CD14-positive monocyte (primary cell): ENCODE results near the gene PUSL1. TPM values are rescaled to one million over a fixed set of nuclear protein-coding genes. Genes with fewer than 3 reads are reported as not detected.
"Not testable (repeated sequence)": the region's sequence is repeated elsewhere in the genome, so short reads cannot be mapped to it uniquely, and the experiment has no call there.

ENCODE experiments used
- DNase-seq, 3 donors: peaks; one replicate each; pipeline ENCODE4 v3.0.0-alpha.2; 2011 to 2022
- H2AFZ ChIP-seq: 2 replicates; pipeline ENCODE4 v1.6.0; 2012; ENCODE audit warnings: mild to moderate bottlenecking, low read depth, low read length, inconsistent platforms; ENCODE audit not compliant: insufficient read depth, poor library complexity, severe bottlenecking
- H3K27ac ChIP-seq, 2 donors: 1 replicate in 1 of 2; 2 replicates in 1 of 2; pipeline ENCODE4 v1.5.1; 2012 to 2013; ENCODE audit warnings: low read length in 2 of 2, control low read depth in 1 of 2, inconsistent platforms in 1 of 2, low read depth in 1 of 2, mild to moderate bottlenecking in 1 of 2
- H3K27me3 ChIP-seq, 2 donors: one replicate each; pipeline versions ENCODE4 v1.6.0 to v1.6.1; 2011 to 2013; ENCODE audit warnings: low read length in 2 of 2; ENCODE audit not compliant: control insufficient read depth in 2 of 2, insufficient read depth in 2 of 2
- H3K36me3 ChIP-seq, 2 donors: replicated peaks in 1 of 2; 1 replicate in 1 of 2; 2 replicates in 1 of 2; pipeline versions ENCODE4 v1.5.1 to v1.6.1; 2012 to 2013; ENCODE audit warnings: low read length in 2 of 2, control low read depth in 1 of 2, inconsistent platforms in 1 of 2, mild to moderate bottlenecking in 1 of 2; ENCODE audit not compliant: insufficient read depth in 2 of 2, control insufficient read depth in 1 of 2
- H3K4me1 ChIP-seq, 2 donors: 1 replicate in 1 of 2; 2 replicates in 1 of 2; pipeline versions ENCODE4 v1.5.1 to v1.6.1; 2012 to 2013; ENCODE audit warnings: low read length in 2 of 2, control low read depth in 1 of 2, inconsistent platforms in 1 of 2, mild to moderate bottlenecking in 1 of 2, moderate library complexity in 1 of 2; ENCODE audit not compliant: insufficient read depth in 2 of 2, control insufficient read depth in 1 of 2
- H3K4me2 ChIP-seq: replicated peaks from 2 replicates; pipeline ENCODE3; 2012; ENCODE audit warnings: low read length, moderate library complexity, mild to moderate bottlenecking; ENCODE audit not compliant: poor library complexity, severe bottlenecking; ENCODE audit errors: extremely low read depth
- H3K4me3 ChIP-seq, 3 experiments: fragments of 200-600 bp in 1 of 3; sonication (generic) in 1 of 3; replicated peaks in 1 of 3; 1 replicate in 2 of 3; 2 replicates in 1 of 3; pipeline ENCODE4 v1.5.1; 2011 to 2013; ENCODE audit warnings: low read length in 3 of 3, mild to moderate bottlenecking in 3 of 3, control low read depth in 2 of 3, low read depth in 2 of 3, inconsistent platforms in 1 of 3, moderate library complexity in 1 of 3
- H3K79me2 ChIP-seq: 2 replicates; pipeline ENCODE4 v1.6.0; 2012; ENCODE audit warnings: mild to moderate bottlenecking, control low read depth, inconsistent platforms, low read length, moderate library complexity; ENCODE audit not compliant: insufficient read depth
- H3K9ac ChIP-seq: 2 replicates; pipeline ENCODE4 v1.6.0; 2017; ENCODE audit warnings: low read length, mild to moderate bottlenecking; ENCODE audit not compliant: insufficient read depth, poor library complexity, severe bottlenecking
- H3K9me3 ChIP-seq, 2 donors: replicated peaks in 1 of 2; 1 replicate in 1 of 2; 2 replicates in 1 of 2; pipeline versions ENCODE4 v1.5.1 to v1.6.1; 2012 to 2013; ENCODE audit warnings: low read length in 2 of 2, control low read depth in 1 of 2; ENCODE audit not compliant: control insufficient read depth in 1 of 2, insufficient read depth in 1 of 2
- H4K20me1 ChIP-seq: 2 replicates; pipeline ENCODE4 v1.6.0; 2012; ENCODE audit warnings: mild to moderate bottlenecking, low read length, control low read depth, moderate library complexity; ENCODE audit not compliant: insufficient read depth
- H3K27ac Mint-ChIP-seq, 7 donors: one replicate each; pipeline ENCODE4 v1.8.0; 2020; ENCODE audit warnings: mild to moderate bottlenecking in 7 of 7, mixed read lengths in 7 of 7, moderate library complexity in 6 of 7, inconsistent platforms in 2 of 7
- H3K27me3 Mint-ChIP-seq, 3 donors: one replicate each; pipeline ENCODE4 v1.8.0; 2021 to 2022; ENCODE audit warnings: low read depth in 3 of 3, mild to moderate bottlenecking in 3 of 3, mixed read lengths in 3 of 3, moderate library complexity in 3 of 3, inconsistent platforms in 1 of 3
- H3K36me3 Mint-ChIP-seq, 2 donors: one replicate each; pipeline ENCODE4 v1.8.0; 2020; ENCODE audit warnings: mixed read lengths in 2 of 2, inconsistent platforms in 1 of 2, mild to moderate bottlenecking in 1 of 2
- H3K4me1 Mint-ChIP-seq: one replicate; pipeline ENCODE4 v1.8.0; 2020; ENCODE audit warnings: mild to moderate bottlenecking, mixed read lengths
- H3K4me3 Mint-ChIP-seq, 2 donors: one replicate each; pipeline ENCODE4 v1.8.0; 2020; ENCODE audit warnings: mild to moderate bottlenecking in 2 of 2, mixed read lengths in 2 of 2, moderate library complexity in 1 of 2
- H3K9me3 Mint-ChIP-seq, 7 donors: one replicate each; pipeline ENCODE4 v1.8.0; 2020 to 2022; ENCODE audit warnings: mixed read lengths in 7 of 7, mild to moderate bottlenecking in 6 of 7, moderate library complexity in 6 of 7, inconsistent platforms in 2 of 7
- WGBS: methylation state at CpG from one replicate; pipeline ENCODE4 v1.1.5; 2013; ENCODE audit warnings: missing lambda C conversion rate; ENCODE audit not compliant: insufficient coverage; 5-methylcytosine and 5-hydroxymethylcytosine counted together
- intact Hi-C, 2 donors: fragments of 100-400 bp; cut with micrococcal nuclease; formaldehyde crosslinking; loops; one replicate each; pipeline versions ENCODE4 v1.15.0 to v1.15.1; 2023
- polyA plus RNA-seq, 3 donors: library from polyadenylated mRNA; depleted of rRNA in 1 of 3; unstranded in 2 of 3; stranded (reverse) in 1 of 3; fragments of 300-500 nt in 2 of 3; fragments of >200 nt in 1 of 3; fragmentation: Illumina TruSeq in 2 of 3; gene quantifications; 1 replicate in 2 of 3; 2 replicates in 1 of 3; pipeline ENCODE4 v1.2.3, GENCODE V29; 2012 to 2021
- TF ChIP-seq, protein P1 (sequence below): fragments of 200-600 bp; IDR thresholded peaks from one replicate; pipeline ENCODE4 v1.8.0; 2022; ENCODE audit warnings: antibody characterized with exemption, mild to moderate bottlenecking

PUSL1 gene
- polyA plus RNA-seq, 3 donors, result 13.8 to 27.4 (median 14.8) TPM

DNA sequence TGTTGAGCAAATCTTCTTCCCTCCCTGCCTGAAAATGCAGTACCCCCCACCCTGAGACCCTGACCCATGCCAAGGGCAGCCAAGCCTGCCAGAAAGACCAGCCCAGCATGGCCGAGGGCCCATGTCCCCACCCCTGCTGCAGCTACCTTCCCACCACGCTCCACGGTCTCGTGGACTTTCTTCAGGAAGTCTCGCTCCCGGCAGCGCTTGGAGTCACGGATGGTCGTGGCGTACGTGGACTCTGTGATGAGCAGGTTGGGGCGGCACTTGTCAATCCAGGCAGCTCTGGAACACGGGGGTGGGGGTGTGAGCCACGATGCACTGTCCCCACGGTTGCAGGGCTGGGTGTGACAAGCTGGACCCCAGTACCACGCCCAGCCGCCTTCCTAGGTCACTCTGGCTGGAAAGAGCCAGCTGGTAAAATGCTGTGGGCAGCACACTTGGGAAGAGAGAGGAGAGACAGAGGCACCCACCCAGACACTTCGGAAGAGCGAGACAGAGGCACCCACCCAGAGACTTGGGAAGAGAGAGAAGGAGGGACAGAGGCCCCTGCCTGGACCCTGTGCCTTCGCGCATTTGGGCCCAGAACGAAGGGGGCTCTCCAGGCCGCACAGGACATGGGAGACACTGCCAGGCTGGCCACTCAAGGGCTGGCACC, 6.4 kb downstream of the PUSL1 start:
- H3K9me3 ChIP-seq, result no peaks in the 10 kb centered on the region
- H3K4me2 ChIP-seq, result no peak overlapping the region
- peak overlapping the region in 2 of 7 donors; percentile 9 to 42 for H3K27ac Mint-ChIP-seq
- peaks cover 4% of the 10 kb centered on the region for H3K79me2 ChIP-seq
- peaks cover 47 to 87% of the 10 kb centered on the region in 2 donors for H3K36me3 Mint-ChIP-seq
- no peak overlapping the region for H2AFZ ChIP-seq
- no peak overlapping the region for H3K4me3 Mint-ChIP-seq
- no peaks in the 10 kb centered on the region for H3K27me3 Mint-ChIP-seq
- no peak overlapping the region for H3K9ac ChIP-seq
- no peak for DNase-seq
- intact Hi-C loops, result no loop called here
- H4K20me1 ChIP-seq, result peaks cover 61% of the 10 kb centered on the region
- TF ChIP-seq, protein P1, sequence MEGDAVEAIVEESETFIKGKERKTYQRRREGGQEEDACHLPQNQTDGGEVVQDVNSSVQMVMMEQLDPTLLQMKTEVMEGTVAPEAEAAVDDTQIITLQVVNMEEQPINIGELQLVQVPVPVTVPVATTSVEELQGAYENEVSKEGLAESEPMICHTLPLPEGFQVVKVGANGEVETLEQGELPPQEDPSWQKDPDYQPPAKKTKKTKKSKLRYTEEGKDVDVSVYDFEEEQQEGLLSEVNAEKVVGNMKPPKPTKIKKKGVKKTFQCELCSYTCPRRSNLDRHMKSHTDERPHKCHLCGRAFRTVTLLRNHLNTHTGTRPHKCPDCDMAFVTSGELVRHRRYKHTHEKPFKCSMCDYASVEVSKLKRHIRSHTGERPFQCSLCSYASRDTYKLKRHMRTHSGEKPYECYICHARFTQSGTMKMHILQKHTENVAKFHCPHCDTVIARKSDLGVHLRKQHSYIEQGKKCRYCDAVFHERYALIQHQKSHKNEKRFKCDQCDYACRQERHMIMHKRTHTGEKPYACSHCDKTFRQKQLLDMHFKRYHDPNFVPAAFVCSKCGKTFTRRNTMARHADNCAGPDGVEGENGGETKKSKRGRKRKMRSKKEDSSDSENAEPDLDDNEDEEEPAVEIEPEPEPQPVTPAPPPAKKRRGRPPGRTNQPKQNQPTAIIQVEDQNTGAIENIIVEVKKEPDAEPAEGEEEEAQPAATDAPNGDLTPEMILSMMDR, result no peak
- H3K27me3 ChIP-seq, result no peaks in the 10 kb centered on the region
- H3K9me3 Mint-ChIP-seq, result no peaks in the 10 kb centered on the region
- H3K27ac ChIP-seq, result no peak overlapping the region
- no peak overlapping the region for H3K4me3 ChIP-seq
- H3K4me1 ChIP-seq, result peaks cover 0 to under 1% of the 10 kb centered on the region in 2 donors
- WGBS, result 95% methylated on average over 22 of the region's 23 CpGs
- H3K4me1 Mint-ChIP-seq, result peaks cover under 1% of the 10 kb centered on the region
- peaks cover 70 to 87% of the 10 kb centered on the region in 2 donors for H3K36me3 ChIP-seq

- Histone ChIP-seq H3K4me1 (no peaks in the 10 kb centered on the region), H4K20me1 (peaks cover 68% of the 10 kb centered on the region), H3K79me2 (peaks cover 9% of the 10 kb centered on the region), H3K4me3 (no peak overlapping the region), H3K4me2 (no peak overlapping the region), H3K9me3 (no peaks in the 10 kb centered on the region), H3K27ac (no peak overlapping the region), H2AFZ (no peak overlapping the region), H3K36me3 (peaks cover 73 to 90% of the 10 kb centered on the region in 2 donors), H3K27me3 (no peaks in the 10 kb centered on the region), H3K9ac (no peak overlapping the region)
- H3K9me3 Mint-ChIP-seq, result no peaks in the 10 kb centered on the region
- no peak overlapping the region for H3K4me3 Mint-ChIP-seq
- 96% methylated on average over 6 of the region's 26 CpGs for WGBS
- no peaks in the 10 kb centered on the region for H3K4me1 Mint-ChIP-seq
- intact Hi-C loops, result no loop called here
- TF ChIP-seq, protein P1, result no peak
- H3K27ac Mint-ChIP-seq, result no peak overlapping the region
- peaks cover 51 to 91% of the 10 kb centered on the region in 2 donors for H3K36me3 Mint-ChIP-seq
- DNase-seq, result no peak
- no peaks in the 10 kb centered on the region for H3K27me3 Mint-ChIP-seq
Measured at GRCh38 chr1:1315435-1315954, 7.1 kb downstream of the PUSL1 start.

DNA sequence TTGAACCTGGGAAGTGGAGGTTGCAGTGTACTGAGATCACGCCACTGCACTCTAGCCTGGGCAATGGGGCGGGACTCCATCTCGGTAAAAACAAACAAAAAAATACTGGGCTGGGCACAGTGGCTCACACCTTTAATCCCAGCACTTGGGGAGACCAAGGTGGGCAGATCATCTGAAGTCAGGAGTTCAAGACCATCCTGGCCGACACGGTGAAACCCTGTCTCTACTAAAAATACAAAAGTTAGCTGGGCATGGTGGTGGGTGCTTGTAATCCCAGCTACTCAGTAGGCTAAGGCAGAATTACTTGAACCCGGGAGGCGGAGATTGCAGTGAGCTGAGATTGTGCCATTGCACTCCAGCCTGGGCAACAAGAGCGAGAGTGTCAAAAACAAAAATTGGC, 7.8 kb downstream of the PUSL1 start:
- H3K4me3 ChIP-seq, H3K4me1 Mint-ChIP-seq, H3K4me2 ChIP-seq, H3K4me1 ChIP-seq, H3K27me3 ChIP-seq, DNase-seq, intact Hi-C loops, H2AFZ ChIP-seq, H3K4me3 Mint-ChIP-seq, H3K27ac ChIP-seq, H3K27me3 Mint-ChIP-seq, H3K9me3 ChIP-seq, H3K9me3 Mint-ChIP-seq, H3K9ac ChIP-seq: not testable (repeated sequence)
- peaks cover 48 to 88% of the 10 kb centered on the region in 2 donors for H3K36me3 Mint-ChIP-seq
- Histone ChIP-seq H4K20me1 (peaks cover 71% of the 10 kb centered on the region), H3K36me3 (peaks cover 72 to 89% of the 10 kb centered on the region in 2 donors), H3K79me2 (peaks cover 16% of the 10 kb centered on the region)
- peak overlapping the region in 3 of 7 donors; percentile 10 to 36 (median 33) for H3K27ac Mint-ChIP-seq
- WGBS, result 100% methylated on average over 2 of the region's 8 CpGs
